Colonic mucosa (tissue), 4 donors: ENCODE data around the gene FGF1. TPM values are rescaled to one million over a fixed set of nuclear protein-coding genes. Genes with fewer than 3 reads are reported as not detected.

Experiments used
- DNase-seq: peaks from one replicate; pipeline ENCODE4 v3.0.0-alpha.2; 2020
- H3K27ac ChIP-seq: fragments of 200-600 bp; one replicate; pipeline ENCODE4 v1.8.0; 2021
- H3K27me3 ChIP-seq: fragments of 200-600 bp; one replicate; pipeline ENCODE4 v1.8.0; 2021
- H3K36me3 ChIP-seq: fragments of 200-600 bp; one replicate; pipeline ENCODE4 v1.8.0; 2021
- H3K4me1 ChIP-seq: fragments of 200-600 bp; one replicate; pipeline ENCODE4 v1.8.0; 2021; ENCODE audit warnings: mild to moderate bottlenecking
- H3K4me3 ChIP-seq: fragments of 200-600 bp; one replicate; pipeline ENCODE4 v1.8.0; 2021
- H3K9ac ChIP-seq, 2 donors: one replicate each; pipeline ENCODE4 v1.7.0; 2013; ENCODE audit warnings: control low read depth in 2 of 2, low read depth in 2 of 2, low read length in 2 of 2
- H3K9me3 ChIP-seq: fragments of 200-600 bp; one replicate; pipeline ENCODE4 v1.8.0; 2021
- intact Hi-C: fragments of 100-400 bp; cut with DNase I; formaldehyde crosslinking; loops from one replicate; pipeline ENCODE4 v1.14.1; 2022
- total RNA-seq, 2 donors: library from RNA; stranded (reverse); fragmentation: NEBNext Ultra II Directional in 1 of 2; extraction: Animal tissue kit (Norgen Biotek cat#: 25700) in 1 of 2; gene quantifications; one replicate each; pipeline ENCODE4 v1.2.1, GENCODE V29; 2021
- TF ChIP-seq, protein P1 (sequence below): fragments of 200-600 bp; IDR thresholded peaks from one replicate; pipeline ENCODE4 v1.8.0; 2022; ENCODE audit warnings: antibody characterized with exemption, mild to moderate bottlenecking
- donor health status: healthy.
- donor health status: DM: no; HTN: no; CAD: no.
- donor health status: DM: no; HTN: no; CAD: no.

Gene FGF1
- total RNA-seq, 2 donors from 2014 or later, result 0.90 TPM; not detected in 1

DNA sequence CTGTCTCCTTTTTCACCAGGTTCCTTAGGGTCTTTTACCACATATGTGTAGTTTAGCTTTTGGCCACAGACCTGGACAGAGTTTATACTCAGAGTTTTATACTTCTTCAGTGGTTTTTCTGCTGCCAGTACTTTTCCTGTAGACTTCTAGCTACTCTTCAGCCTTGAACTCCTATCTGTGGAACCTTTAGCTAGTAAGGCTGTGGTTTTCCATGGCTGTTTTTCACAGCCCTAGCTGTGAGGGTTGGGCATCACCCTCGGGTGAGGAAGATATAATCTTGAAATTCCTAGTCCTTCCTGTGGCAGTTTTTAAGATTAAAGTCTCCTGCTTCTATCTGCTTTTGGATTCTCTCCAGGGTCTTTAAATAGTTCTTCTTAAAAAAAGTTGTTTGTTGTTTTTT, 109.1 kb downstream of the FGF1 start:
- intact Hi-C loops, result no loop called here
- TF ChIP-seq, protein P1, sequence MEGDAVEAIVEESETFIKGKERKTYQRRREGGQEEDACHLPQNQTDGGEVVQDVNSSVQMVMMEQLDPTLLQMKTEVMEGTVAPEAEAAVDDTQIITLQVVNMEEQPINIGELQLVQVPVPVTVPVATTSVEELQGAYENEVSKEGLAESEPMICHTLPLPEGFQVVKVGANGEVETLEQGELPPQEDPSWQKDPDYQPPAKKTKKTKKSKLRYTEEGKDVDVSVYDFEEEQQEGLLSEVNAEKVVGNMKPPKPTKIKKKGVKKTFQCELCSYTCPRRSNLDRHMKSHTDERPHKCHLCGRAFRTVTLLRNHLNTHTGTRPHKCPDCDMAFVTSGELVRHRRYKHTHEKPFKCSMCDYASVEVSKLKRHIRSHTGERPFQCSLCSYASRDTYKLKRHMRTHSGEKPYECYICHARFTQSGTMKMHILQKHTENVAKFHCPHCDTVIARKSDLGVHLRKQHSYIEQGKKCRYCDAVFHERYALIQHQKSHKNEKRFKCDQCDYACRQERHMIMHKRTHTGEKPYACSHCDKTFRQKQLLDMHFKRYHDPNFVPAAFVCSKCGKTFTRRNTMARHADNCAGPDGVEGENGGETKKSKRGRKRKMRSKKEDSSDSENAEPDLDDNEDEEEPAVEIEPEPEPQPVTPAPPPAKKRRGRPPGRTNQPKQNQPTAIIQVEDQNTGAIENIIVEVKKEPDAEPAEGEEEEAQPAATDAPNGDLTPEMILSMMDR, result no peak
- Histone ChIP-seq H3K9me3 (no peaks in the 10 kb centered on the region), H3K27me3 (no peaks in the 10 kb centered on the region), H3K9ac (no peak overlapping the region), H3K4me3 (no peak overlapping the region), H3K36me3 (no peaks in the 10 kb centered on the region), H3K4me1 (no peaks in the 10 kb centered on the region), H3K27ac (no peak overlapping the region)
- no peak for DNase-seq

DNA sequence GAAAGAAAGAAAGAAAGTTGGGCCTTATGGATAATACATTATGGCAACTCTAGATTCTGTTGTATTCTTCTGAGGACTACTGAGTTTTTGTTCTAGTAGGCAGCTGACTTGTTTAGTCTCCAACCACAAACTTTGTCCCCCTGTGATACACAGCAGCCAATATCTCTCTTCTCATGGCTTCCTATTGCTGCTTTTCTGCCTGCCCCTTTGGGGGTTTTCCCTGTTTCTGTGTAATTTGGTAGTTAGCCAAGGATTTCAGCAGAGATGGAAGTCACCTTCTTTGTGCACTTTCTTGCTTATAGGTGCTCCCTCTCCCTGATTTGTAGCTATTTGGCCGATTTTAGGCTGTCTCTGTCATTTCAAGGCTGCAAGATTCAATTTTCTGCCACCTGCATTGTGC, 109.6 kb downstream of the FGF1 start:
- intact Hi-C loops, result no loop called here
- DNase-seq, result no peak
- Histone ChIP-seq H3K27ac (no peak overlapping the region), H3K27me3 (no peaks in the 10 kb centered on the region), H3K4me3 (no peak overlapping the region), H3K9ac (no peak overlapping the region), H3K9me3 (no peaks in the 10 kb centered on the region), H3K36me3 (no peaks in the 10 kb centered on the region), H3K4me1 (no peaks in the 10 kb centered on the region)
- TF ChIP-seq, protein P1, result no peak

DNA sequence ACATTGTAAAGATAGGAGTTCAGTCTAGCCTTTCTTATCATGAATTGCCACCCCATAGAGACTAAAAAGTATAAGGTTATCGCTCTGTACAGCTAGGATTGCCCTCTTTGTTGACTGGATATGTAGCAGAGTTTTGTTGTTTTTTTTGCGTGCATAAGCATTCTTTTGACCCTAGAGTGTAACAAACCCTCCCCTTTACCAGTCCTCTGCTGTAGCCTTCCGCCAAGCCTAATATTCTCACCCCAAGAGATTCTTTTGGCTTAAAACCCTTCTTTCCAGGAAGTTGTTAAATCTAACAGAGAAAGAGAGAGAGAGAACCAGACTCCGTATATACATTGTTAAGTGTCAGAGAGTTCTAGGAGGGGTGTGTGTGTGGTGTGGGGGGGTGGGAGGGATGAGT, 113.9 kb downstream of the FGF1 start:
- DNase-seq, result no peak
- intact Hi-C loops, result no loop called here

DNA sequence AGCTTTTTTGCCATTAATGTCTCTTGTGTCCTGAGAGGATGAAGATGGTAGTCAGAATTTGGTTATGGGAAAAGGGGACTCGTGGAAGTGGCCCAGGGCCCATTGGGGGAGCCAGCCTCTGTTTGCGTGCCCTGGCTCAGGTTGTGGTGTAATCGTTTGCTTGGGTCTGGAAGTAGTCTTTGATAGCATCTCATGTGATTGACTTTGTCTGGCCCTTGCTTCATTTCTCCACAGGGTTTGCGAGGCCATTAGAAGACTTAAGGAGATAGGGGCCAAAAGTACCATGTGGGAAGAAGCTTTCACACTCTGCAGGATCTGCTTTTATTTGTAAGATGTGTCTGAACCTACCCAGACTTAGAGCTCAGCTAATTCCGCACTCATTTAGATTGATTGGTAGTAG, 114.5 kb downstream of the FGF1 start:
- Histone ChIP-seq H3K9me3 (no peaks in the 10 kb centered on the region), H3K27ac (no peak overlapping the region), H3K4me3 (no peak overlapping the region), H3K4me1 (no peaks in the 10 kb centered on the region), H3K36me3 (no peaks in the 10 kb centered on the region), H3K27me3 (no peaks in the 10 kb centered on the region), H3K9ac (no peak overlapping the region)
- TF ChIP-seq, protein P1, result no peak
- no peak for DNase-seq
- intact Hi-C loops, result no loop called here

More for the DNA sequence above, 113.9 kb downstream of the FGF1 start:
- H3K36me3 ChIP-seq, result no peaks in the 10 kb centered on the region
- TF ChIP-seq, protein P1, result no peak
- H3K9ac ChIP-seq, result no peak overlapping the region
- H3K4me3 ChIP-seq, result no peak overlapping the region
- no peaks in the 10 kb centered on the region for H3K27me3 ChIP-seq
- H3K4me1 ChIP-seq, result no peaks in the 10 kb centered on the region
- H3K9me3 ChIP-seq, result no peaks in the 10 kb centered on the region
- H3K27ac ChIP-seq, result no peak overlapping the region

DNA sequence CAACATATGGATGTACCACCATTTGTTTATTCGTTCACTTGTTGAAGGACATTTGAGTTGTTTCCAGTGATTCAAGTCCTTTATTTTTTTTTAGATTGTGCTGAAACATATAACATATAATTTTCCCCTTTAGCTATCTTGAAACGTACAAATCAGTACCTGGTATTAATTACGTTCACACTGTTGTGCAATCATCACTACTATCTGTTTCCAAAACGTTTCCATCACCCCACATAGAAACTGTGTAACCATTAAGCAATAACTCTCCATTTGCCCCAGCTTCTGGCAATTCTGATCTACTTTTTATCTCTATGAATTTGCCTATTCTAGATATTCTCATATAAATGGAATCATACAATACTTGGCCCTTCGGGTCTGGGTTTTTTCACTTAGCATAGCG, 116.0 kb downstream of the FGF1 start:
- no peak overlapping the region for H3K27ac ChIP-seq
- no peaks in the 10 kb centered on the region for H3K9me3 ChIP-seq
- H3K27me3 ChIP-seq, result no peaks in the 10 kb centered on the region
- H3K9ac ChIP-seq, result no peak overlapping the region
- H3K4me1 ChIP-seq, result no peaks in the 10 kb centered on the region
- intact Hi-C loops, result no loop called here
- TF ChIP-seq, protein P1, result no peak
- H3K4me3 ChIP-seq, result no peak overlapping the region
- DNase-seq, result no peak
- H3K36me3 ChIP-seq, result no peaks in the 10 kb centered on the region

DNA sequence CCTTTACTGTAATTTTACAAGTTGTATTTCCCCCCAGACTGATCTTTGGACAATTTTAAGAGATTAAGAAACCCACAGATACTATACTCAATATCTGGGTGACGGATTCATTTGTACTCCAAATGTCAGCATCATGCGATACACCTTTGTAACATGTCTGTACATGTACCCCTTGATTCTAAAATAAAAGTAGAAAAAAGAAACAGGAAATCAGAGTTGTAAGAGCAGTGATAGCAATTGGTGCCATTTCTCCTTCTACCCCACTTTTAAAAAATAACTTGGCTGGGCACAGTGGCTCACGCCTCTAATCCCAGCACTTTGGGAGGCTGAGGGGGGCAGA, 116.9 kb downstream of the FGF1 start:
- H3K4me1 ChIP-seq, result no peaks in the 10 kb centered on the region
- TF ChIP-seq, protein P1, result no peak
- no peak overlapping the region for H3K27ac ChIP-seq
- intact Hi-C loops, result no loop called here
- H3K27me3 ChIP-seq, result no peaks in the 10 kb centered on the region
- DNase-seq, result no peak
- no peak overlapping the region for H3K9ac ChIP-seq
- no peaks in the 10 kb centered on the region for H3K9me3 ChIP-seq
- no peaks in the 10 kb centered on the region for H3K36me3 ChIP-seq
- H3K4me3 ChIP-seq, result no peak overlapping the region
